HepG2 (cell line): ENCODE measurements around the gene C22orf31. TPM values are rescaled to one million over a fixed set of nuclear protein-coding genes. Genes with fewer than 3 reads are reported as not detected.

ENCODE experiments used
- AGO2 ChIP-seq: fragments of 200-400 bp; formaldehyde crosslinking; optimal IDR thresholded peaks from 2 replicates; pipeline ENCODE3; 2017; ENCODE audit warnings: mild to moderate bottlenecking, low read depth, low read length, moderate library complexity
- CENPT ChIP-seq: sonication (generic); formaldehyde crosslinking; IDR thresholded peaks from 2 replicates; pipeline ENCODE4 v1.8.0; 2022; ENCODE audit warnings: low read depth, mild to moderate bottlenecking, moderate library complexity, missing genetic modification reagents
- HNF4G ChIP-seq, 2 experiments: sonication (generic) in 1 of 2; formaldehyde crosslinking in 1 of 2; IDR thresholded peaks; 2 replicates each; pipeline versions ENCODE4 v1.4.0 to v1.6.1; 2011 to 2020; ENCODE audit warnings: borderline replicate concordance in 2 of 2, low read depth in 2 of 2, mild to moderate bottlenecking in 2 of 2, low read length in 1 of 2, missing genetic modification reagents in 1 of 2, moderate library complexity in 1 of 2
- KAT2B ChIP-seq: fragments of 150-350 bp; IDR thresholded peaks from 2 replicates; pipeline ENCODE4 v1.6.1; 2014; ENCODE audit warnings: low read depth, low read length, borderline replicate concordance
- NR2F1 ChIP-seq, 2 experiments: fragments of 450-650 bp in 1 of 2; formaldehyde crosslinking in 1 of 2; IDR thresholded peaks; 2 replicates each; pipeline versions ENCODE4 v1.5.0 to v1.6.1; 2016 to 2020; ENCODE audit warnings: mild to moderate bottlenecking in 1 of 2, missing compliant biosample characterization in 1 of 2, missing genetic modification reagents in 1 of 2, moderate library complexity in 1 of 2
- NR2F6 ChIP-seq, 2 experiments: IDR thresholded peaks; 2 replicates each; pipeline ENCODE4 v1.6.1; 2016; ENCODE audit warnings: antibody characterized with exemption in 1 of 2, mild to moderate bottlenecking in 1 of 2
- PHF8 ChIP-seq: sonication (generic); formaldehyde crosslinking; IDR thresholded peaks from 2 replicates; pipeline ENCODE4 v1.5.0; 2020; ENCODE audit warnings: missing genetic modification reagents
- SP1 ChIP-seq, 2 experiments: fragments of 450-650 bp in 1 of 2; sonication (generic) in 1 of 2; formaldehyde crosslinking in 1 of 2; IDR thresholded peaks; 2 replicates each; pipeline versions ENCODE4 v1.4.0 to v1.6.1; 2016 to 2020; ENCODE audit warnings: missing genetic modification reagents in 1 of 2
- SP4 ChIP-seq: sonication (generic); formaldehyde crosslinking; IDR thresholded peaks from 2 replicates; pipeline ENCODE4 v1.8.1; 2023; ENCODE audit warnings: mild to moderate bottlenecking, missing genetic modification reagents
- TBX3 ChIP-seq: fragments of 450-650 bp; IDR thresholded peaks from 2 replicates; pipeline ENCODE4 v1.6.1; 2017; ENCODE audit warnings: antibody characterized with exemption, mild to moderate bottlenecking, inconsistent platforms, borderline replicate concordance
- ZNF24 ChIP-seq: fragments of 450-650 bp; IDR thresholded peaks from 2 replicates; pipeline ENCODE4 v1.6.1; 2017; ENCODE audit warnings: antibody characterized with exemption, mild to moderate bottlenecking
- ZNF343 ChIP-seq: sonication (generic); formaldehyde crosslinking; IDR thresholded peaks from 2 replicates; pipeline ENCODE4 v1.4.0; 2020; ENCODE audit warnings: mild to moderate bottlenecking, missing genetic modification reagents
- ZNF816 ChIP-seq: sonication (generic); formaldehyde crosslinking; IDR thresholded peaks from 2 replicates; pipeline ENCODE4 v1.8.0; 2022; ENCODE audit warnings: missing genetic modification reagents, mild to moderate bottlenecking, borderline replicate concordance
- polyA plus RNA-seq, 8 experiments: library from polyadenylated mRNA; depleted of rRNA in 3 of 8; stranded (reverse) in 7 of 8; unstranded in 1 of 8; fragments of >200 nt; fragmentation: Illumina TruSeq in 4 of 8; extraction: Trizol in 4 of 8; gene quantifications; 2 replicates each; pipeline versions ENCODE4 v1.2.1 to v1.2.3, GENCODE V29; 2011 to 2016; ENCODE audit warnings: low read depth in 4 of 8, missing spikeins in 1 of 8, mixed read lengths in 1 of 8; ENCODE audit not compliant: insufficient read depth in 1 of 8
- total RNA-seq, 5 experiments: library from RNA; depleted of rRNA; stranded (reverse); fragments of >200 nt; fragmentation: Illumina TruSeq; extraction: Trizol; gene quantifications; 2 replicates each; pipeline ENCODE4 v1.2.3, GENCODE V29; 2016; ENCODE audit warnings: low read depth in 1 of 5
- TF ChIP-seq, protein P1 (sequence below): sonication (generic); formaldehyde crosslinking; IDR thresholded peaks from 2 replicates; pipeline ENCODE4 v1.4.0; 2020; ENCODE audit warnings: mild to moderate bottlenecking, missing genetic modification reagents
- TF ChIP-seq, protein P2 (sequence below): sonication (generic); formaldehyde crosslinking; IDR thresholded peaks from 2 replicates; pipeline ENCODE4 v1.8.0; 2023; ENCODE audit warnings: mild to moderate bottlenecking, missing genetic modification reagents
- TF ChIP-seq, protein P3 (sequence below): sonication (generic); formaldehyde crosslinking; IDR thresholded peaks from 2 replicates; pipeline ENCODE4 v1.5.1; 2020; ENCODE audit warnings: missing genetic modification reagents, mild to moderate bottlenecking, borderline replicate concordance

The C22orf31 gene
- total and polyA plus RNA-seq, 2 of the 13 experiments (the other 11 are each of a cell fraction or from before 2014, with no cell fraction given) = not detected

DNA sequence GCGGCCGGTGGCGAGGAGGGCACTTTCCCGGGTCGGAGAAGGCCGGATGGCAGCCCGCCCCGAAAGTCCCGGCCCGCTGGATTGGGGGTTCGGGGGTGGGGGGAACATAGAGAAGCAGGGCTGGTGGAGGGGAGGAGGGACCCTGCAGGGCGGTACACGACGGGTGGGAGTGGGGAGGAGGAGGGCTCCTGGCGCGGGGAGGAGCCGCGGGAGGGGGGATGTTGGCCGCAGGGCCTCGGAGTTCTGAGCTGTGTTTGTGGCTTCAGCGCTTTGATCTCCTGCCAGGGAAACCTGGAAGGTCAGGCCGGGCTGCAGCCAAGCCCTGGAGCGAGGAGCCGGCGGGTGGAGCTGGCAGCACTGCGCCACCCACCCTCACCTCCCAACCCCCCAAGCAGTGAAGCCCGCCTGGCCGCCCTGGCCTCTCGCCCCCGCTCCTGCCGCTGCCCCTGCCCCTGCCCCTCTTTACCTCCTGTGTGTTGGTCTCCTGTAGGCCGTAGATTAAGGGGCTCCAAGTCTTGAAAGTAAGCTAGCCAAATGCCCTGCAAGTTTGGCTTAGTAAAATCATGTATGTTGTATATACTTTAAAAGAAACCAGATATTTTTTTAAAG, 30.9 kb downstream of the C22orf31 start (continued):
- TF ChIP-seq, protein P1, sequence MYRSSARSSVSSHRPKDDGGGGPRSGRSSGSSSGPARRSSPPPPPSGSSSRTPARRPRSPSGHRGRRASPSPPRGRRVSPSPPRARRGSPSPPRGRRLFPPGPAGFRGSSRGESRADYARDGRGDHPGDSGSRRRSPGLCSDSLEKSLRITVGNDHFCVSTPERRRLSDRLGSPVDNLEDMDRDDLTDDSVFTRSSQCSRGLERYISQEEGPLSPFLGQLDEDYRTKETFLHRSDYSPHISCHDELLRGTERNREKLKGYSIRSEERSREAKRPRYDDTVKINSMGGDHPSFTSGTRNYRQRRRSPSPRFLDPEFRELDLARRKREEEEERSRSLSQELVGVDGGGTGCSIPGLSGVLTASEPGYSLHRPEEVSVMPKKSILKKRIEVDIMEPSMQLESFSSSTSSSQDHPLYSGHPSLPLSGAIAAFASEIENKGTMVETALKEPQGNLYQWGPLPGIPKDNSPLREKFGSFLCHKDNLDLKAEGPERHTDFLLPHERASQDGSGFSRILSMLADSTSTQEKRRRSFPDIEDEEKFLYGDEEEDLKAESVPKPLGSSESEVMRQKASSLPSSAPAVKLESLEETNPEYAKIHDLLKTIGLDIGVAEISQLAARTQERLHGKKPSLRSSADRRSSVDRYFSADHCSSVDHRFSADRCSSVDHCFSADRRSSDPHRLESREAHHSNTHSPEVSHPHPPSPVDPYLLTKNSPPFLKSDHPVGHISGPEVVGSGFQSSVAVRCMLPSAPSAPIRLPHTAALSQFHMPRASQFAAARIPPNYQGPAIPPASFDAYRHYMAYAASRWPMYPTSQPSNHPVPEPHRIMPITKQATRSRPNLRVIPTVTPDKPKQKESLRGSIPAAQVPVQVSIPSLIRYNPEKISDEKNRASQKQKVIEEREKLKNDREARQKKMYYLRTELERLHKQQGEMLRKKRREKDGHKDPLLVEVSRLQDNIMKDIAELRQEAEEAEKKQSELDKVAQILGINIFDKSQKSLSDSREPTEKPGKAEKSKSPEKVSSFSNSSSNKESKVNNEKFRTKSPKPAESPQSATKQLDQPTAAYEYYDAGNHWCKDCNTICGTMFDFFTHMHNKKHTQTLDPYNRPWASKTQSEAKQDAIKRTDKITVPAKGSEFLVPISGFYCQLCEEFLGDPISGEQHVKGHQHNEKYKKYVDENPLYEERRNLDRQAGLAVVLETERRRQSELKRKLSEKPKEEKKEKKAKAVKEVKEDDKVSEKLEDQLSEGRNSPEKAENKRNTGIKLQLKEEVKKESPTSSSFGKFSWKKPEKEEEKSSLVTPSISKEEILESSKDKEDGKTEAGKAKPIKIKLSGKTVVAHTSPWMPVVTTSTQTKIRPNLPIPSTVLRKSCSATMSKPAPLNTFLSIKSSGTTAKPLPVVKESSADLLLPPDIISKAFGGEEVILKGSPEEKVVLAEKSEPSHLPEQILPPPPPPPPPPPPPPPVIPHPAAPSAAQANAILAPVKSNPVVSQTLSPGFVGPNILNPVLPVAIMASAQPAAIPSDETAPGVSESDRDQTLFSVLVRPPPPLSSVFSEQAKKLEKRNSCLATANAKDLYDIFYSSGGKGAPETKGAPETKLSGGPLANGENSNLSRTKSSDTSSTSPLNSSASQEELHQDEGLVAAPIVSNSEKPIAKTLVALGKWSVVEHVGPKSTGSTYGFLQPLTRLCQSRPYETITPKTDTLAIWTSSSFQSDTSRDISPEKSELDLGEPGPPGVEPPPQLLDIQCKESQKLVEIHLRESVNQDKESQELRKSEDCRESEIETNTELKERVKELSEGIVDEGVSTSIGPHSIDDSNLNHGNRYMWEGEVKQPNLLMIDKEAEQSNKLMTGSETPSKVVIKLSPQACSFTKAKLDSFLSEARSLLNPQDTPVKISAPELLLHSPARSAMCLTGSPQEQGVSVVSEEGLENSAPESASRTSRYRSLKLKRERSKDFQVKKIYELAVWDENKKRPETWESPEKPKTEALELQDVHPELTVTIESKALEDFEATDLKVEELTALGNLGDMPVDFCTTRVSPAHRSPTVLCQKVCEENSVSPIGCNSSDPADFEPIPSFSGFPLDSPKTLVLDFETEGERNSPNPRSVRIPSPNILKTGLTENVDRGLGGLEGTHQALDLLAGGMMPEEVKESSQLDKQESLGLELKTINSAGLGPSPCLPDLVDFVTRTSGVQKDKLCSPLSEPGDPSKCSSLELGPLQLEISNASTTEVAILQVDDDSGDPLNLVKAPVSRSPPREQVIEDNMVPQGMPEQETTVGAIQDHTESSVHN = no peak; the same call in 1 of the 2 replicates
- peak; percentile 63 to 79 for TF ChIP-seq NR2F1 (CRISPR knock-in tag; IDR thresholded peaks at IDR 0.05)
- TF ChIP-seq PHF8 (CRISPR knock-in tag) = peak; percentile 38
- TF ChIP-seq SP1 (IDR thresholded peaks at IDR 0.05) = no peak
- peak; percentile 59 for TF ChIP-seq SP1 (CRISPR knock-in tag; IDR thresholded peaks at IDR 0.05)
- TF ChIP-seq SP4 (CRISPR knock-in tag) = peak; percentile 46; the same call in 1 of the 2 replicates
- TF ChIP-seq, protein P2, sequence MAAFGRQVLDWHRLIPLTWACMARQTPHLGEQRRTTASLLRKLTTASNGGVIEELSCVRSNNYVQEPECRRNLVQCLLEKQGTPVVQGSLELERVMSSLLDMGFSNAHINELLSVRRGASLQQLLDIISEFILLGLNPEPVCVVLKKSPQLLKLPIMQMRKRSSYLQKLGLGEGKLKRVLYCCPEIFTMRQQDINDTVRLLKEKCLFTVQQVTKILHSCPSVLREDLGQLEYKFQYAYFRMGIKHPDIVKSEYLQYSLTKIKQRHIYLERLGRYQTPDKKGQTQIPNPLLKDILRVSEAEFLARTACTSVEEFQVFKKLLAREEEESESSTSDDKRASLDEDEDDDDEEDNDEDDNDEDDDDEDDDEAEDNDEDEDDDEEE (CRISPR knock-in tag) = no peak
- TF ChIP-seq, protein P3, sequence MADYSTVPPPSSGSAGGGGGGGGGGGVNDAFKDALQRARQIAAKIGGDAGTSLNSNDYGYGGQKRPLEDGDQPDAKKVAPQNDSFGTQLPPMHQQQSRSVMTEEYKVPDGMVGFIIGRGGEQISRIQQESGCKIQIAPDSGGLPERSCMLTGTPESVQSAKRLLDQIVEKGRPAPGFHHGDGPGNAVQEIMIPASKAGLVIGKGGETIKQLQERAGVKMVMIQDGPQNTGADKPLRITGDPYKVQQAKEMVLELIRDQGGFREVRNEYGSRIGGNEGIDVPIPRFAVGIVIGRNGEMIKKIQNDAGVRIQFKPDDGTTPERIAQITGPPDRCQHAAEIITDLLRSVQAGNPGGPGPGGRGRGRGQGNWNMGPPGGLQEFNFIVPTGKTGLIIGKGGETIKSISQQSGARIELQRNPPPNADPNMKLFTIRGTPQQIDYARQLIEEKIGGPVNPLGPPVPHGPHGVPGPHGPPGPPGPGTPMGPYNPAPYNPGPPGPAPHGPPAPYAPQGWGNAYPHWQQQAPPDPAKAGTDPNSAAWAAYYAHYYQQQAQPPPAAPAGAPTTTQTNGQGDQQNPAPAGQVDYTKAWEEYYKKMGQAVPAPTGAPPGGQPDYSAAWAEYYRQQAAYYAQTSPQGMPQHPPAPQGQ (CRISPR knock-in tag) = no peak
- TF ChIP-seq CENPT (CRISPR knock-in tag) = no peak
- TF ChIP-seq TBX3 = no peak
- no peak for TF ChIP-seq ZNF24
- 0 out of 2 replicates have a peak, but pooled peaks have one; percentile 50 for TF ChIP-seq ZNF343 (CRISPR knock-in tag)
- TF ChIP-seq ZNF816 (CRISPR knock-in tag) = peak; percentile 81; the same call in 1 of the 2 replicates
- TF ChIP-seq NR2F6 (IDR thresholded peaks at IDR 0.05) = peak; percentile 82
- TF ChIP-seq NR2F6 (CRISPR knock-in tag; IDR thresholded peaks at IDR 0.05) = peak; percentile 95
- TF ChIP-seq AGO2 = peak; percentile 53
- TF ChIP-seq HNF4G (IDR thresholded peaks at IDR 0.05; ENCODE audit: borderline replicate concordance, low read depth, low read length) = peak; percentile 74; the same call in 1 of the 2 replicates
- TF ChIP-seq HNF4G (CRISPR knock-in tag; IDR thresholded peaks at IDR 0.05; ENCODE audit: borderline replicate concordance, low read depth) = no peak
- TF ChIP-seq KAT2B = no peak
